HG03439 (cell line): ENCODE results near the gene CDC42BPA.
"Not testable (repeated sequence)": the region's sequence is repeated elsewhere in the genome, so short reads cannot be mapped to it uniquely, and the experiment has no call there.

ENCODE experiments used
- ATAC-seq: cut with Tn5 transposase; IDR thresholded peaks from one replicate; pipeline ENCODE4 v1.9.1; 2021; ENCODE audit warnings: mild to moderate bottlenecking, moderate library complexity; ENCODE audit not compliant: unreplicated experiment

The CDC42BPA gene, protein sequence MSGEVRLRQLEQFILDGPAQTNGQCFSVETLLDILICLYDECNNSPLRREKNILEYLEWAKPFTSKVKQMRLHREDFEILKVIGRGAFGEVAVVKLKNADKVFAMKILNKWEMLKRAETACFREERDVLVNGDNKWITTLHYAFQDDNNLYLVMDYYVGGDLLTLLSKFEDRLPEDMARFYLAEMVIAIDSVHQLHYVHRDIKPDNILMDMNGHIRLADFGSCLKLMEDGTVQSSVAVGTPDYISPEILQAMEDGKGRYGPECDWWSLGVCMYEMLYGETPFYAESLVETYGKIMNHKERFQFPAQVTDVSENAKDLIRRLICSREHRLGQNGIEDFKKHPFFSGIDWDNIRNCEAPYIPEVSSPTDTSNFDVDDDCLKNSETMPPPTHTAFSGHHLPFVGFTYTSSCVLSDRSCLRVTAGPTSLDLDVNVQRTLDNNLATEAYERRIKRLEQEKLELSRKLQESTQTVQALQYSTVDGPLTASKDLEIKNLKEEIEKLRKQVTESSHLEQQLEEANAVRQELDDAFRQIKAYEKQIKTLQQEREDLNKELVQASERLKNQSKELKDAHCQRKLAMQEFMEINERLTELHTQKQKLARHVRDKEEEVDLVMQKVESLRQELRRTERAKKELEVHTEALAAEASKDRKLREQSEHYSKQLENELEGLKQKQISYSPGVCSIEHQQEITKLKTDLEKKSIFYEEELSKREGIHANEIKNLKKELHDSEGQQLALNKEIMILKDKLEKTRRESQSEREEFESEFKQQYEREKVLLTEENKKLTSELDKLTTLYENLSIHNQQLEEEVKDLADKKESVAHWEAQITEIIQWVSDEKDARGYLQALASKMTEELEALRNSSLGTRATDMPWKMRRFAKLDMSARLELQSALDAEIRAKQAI (N-terminal part only)

DNA sequence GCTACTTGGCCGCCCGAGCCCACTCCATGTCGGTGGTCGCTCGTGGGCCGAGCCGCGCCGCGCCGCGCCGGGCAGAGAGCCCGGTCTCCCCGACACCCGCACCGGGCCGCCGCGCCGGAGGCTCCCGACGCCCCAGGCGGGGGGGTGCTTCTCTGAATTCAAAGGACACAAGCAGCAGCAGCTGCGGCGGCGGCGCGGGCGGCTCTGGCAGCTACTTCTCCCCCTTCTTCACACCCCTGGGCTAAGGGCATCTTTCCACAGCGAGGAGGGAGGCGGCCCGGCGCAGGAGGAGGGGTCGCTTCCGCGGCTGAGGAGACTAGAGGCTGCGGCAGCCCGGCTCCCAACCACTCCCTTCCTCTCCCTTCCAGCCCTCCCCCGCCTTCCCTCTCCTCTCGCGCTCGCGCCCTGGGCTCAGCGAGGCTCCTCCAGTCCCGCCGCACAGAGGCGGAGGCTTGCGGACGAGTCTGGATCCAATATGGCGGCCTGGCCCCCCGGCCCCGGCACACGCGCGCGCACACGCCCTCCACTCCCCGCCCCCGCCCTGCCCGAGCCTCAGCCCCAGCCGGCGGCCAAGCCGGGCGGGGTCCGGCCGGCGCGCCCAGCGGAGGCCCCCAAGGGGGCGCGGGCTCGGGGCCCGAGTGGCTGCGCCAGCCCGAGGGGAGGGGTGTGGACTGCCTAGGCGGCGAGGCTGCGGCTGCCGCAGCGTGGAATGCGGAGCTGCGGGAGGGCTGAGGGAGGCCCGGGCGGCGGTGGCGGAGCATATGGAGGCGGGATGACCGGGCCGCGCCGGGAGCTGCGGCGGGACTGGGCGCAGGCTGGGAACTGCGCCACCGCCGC, at the start of gene CDC42BPA:
CDC42BPA (minus strand) TSS at position 477 of the 837 bp plus-strand sequence. CDS start 1,310 bp downstream, outside the sequence.
- ATAC-seq: peak; percentile 49

DNA sequence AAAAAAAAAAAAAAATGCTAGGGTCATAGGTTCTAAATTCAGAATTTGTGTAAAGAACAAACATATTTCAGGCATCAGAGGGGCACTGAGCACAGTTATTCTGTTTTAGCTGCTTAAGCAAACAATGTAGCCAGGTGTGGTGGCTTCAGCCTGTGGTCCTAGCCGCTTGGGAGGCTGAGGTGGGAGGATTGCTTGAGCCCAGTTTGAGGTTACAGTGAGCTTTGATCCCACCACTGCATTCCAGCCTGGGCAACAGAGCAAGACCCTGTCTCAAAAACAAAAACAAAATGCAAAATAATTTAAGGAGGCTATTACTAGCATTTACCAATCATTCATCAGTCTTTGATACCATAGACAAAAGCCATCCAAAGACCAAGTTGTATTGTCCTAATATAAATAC, 49.7 kb upstream of the CDC42BPA start:
- no peak for ATAC-seq

DNA sequence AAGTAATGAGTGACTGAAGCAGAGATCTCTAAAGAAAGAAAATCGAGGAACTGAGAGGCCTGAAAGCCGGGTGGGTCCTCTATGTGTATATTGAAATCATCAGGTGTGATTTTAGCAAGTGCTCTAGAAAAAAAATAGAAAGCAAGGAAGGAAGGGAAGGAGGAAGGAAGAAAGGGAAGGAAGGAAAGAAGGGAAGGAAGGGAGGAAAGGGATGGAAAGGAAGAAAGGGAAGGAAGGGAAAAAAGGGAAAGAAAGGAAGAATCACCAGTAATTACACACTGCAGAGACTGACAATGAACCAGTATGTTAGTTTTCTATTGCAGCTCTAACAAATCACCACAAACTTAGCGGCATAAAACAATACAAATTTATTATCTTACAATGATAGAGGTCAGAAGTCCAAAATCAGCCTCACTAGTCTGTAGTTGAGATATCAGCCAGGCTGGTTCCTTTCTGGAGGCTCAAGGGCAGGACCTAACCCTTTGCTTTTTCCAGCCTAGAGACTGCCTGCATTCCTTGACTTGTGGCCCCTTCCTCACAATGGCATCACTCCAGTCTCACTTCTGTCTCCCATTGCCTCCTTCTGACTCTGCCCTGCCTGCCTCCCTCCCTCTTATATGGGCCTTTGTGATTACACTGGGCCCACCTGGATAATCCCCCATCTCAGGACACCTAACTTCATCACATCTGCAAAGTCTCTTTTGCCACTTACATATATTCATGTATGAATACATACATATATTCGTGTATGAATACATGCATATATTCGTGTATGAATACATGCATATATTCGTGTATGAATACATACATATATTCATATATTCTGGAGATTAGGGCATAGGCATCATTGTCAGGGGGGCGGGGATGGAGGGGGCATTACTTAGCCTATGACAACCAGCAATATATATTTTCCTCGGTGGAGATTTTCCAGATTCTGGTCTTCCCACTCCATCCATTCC, 47.5 kb upstream of the CDC42BPA start:
- ATAC-seq: no peak

DNA sequence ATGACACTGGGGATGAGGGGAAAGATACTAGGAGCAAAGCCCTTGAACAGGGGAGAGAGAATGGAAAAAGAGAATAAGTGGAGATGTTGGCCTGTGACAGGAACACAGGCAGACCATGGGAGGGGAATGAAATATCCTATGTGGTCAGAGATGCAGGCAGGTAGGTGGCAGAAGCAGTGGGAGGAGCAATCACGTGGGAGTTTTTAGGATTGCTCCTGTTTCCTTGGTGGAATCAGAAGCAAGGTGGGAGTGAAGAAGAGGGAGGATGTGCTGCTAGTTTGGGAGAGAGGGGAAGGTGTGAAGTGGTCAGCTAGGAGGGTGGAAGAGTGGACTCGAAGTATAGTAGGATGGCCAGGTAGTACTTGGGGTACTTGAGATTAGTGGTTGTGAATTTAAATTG, 46.4 kb upstream of the CDC42BPA start:
- ATAC-seq: no peak

DNA sequence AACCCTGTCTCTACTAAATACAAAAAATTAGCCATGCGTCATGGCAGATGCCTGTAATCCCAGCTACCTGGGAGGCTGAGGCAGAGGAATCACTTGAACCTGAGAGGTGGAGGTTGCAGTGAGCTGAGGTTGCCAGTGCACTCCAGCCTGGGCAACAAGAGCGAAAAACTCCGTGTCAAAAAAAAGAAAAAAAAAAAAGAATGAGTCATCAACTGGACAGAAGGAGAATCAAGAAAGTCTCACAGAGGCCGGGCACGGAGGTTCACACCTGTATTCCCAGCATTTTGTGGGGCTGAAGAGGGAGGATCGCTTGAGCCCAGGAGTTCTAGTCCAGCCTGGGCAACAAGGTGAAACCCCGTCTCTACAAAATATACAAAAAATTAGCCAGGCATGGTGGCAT, 45.5 kb upstream of the CDC42BPA start:
- no peak for ATAC-seq

DNA sequence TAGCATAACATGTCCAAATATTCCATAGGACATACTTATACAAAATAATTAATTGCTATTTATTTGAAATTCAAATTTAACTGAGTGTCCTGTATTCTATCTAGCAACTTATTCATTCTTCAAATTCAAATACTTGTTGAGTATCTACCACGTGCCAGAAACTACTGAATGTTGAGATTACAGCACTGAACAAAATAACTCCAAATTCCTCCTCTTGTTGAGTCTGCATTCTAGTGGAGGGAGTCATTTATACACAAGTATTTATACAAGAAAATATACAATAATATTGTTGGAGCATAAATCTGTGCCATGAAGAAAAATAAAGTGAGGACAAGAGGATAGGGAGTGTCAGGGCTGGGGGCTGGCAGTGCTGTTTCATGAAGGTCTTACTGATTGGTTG, 43.7 kb upstream of the CDC42BPA start:
- no peak for ATAC-seq

DNA sequence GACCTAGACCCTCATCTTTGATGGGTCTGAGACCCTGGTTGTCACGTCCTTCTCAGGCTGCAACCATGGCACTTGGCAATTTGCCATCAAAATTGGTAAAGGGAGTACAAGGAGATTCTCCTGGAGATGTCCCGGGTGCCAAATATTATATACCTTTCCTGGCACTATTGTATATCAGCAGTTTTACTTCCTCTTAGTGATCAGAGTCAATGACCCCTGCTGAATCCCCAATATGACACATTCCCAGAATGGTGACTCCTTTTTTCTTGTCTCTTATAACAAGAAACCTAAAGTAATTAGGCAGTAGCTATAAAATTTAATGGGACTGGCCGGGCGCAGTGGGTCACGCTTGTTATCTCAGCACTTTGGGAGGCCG, 39.6 kb upstream of the CDC42BPA start:
- no peak for ATAC-seq

DNA sequence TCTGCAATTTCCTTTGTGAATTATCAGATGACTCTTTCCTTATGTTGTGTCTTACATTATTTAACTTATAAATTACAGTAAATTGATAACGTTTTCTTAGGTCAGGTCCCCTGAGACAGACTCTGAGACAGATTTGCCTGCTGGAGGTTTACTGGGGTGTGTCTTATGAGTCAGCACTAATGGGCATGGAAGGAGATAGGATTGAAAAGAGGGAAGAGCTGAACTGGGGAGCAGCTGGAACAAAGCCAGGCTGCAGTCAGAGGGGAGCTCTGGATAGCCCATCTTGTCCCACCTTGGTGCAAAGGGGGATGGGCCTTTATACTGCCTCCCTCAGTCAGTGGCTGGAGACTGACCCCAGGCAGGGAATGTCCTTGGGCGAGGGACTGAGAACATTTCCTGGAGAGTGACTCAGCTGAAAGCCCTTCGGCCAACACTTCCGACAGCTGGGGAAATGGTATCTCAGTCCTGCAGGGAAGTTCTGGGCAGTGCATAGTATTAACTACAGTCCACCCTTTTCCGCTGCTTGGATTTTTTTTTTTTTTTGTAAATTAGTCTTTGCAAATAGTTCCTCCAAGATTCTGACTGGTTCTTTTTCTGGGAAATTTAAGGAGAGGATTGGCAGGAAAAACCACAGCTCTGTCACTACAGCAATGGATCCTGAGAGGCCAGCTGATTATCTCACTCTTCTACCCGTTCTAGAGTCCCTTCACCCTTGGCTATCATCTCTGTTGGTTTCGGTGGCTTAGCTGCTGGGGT, 39.1 kb upstream of the CDC42BPA start:
- no peak for ATAC-seq

DNA sequence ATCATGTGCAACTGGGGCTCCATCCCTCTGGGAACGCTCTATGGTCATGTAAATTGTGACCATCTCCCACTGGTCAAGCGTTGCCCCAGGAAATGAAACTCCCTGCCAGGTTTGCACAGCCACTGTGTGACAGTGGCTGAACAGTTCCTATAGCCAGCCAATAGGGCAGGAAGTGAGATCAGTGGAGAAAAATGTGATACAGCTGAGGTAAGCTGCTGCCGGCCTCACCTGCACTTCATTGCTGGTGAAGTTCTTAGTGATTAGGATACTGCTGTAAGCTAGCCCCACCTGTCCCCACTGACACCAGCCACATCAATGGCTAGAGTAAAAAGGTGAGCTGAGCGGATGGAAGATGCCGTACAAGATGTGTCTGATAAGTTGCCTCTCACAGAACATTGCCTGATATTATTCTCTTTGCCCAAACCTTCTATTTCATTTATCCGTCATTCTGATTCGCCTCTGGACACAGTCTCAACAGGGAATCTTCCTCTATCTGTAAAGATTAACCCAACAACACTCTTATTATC, 38.4 kb upstream of the CDC42BPA start:
- ATAC-seq: no peak

DNA sequence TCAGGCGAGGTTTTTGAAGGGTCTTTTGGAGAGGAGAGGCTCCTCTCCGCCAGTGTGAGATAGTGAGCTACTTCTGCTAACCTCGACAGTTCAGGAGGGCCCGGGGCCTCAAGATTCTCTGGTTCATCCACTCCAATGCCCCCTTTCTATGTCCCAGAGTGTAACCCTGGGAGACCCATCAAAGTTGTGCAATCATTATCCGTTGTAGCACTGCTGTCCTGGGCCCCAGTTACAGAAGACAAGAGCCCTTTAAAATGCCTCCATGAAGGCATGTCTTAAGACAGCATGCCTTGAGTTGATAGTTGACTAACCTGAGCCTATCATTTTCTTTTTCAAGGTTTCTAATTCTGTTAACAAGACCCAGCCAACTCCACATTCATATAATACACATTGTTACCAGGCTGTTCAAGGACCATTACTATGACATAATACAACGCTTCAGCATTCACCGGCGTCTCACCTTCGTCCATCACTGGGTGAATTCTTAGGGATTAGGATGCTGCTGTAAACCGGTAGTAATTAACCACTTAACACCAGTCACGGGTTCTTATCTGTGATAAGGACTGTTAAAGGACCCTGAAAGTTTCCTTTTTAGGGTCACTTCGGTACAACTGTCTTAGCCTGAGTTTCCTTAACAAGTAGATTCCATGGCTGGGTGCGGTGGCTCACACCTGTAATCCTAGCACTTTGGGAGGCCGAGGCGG, 37.4 kb upstream of the CDC42BPA start:
- no peak for ATAC-seq

DNA sequence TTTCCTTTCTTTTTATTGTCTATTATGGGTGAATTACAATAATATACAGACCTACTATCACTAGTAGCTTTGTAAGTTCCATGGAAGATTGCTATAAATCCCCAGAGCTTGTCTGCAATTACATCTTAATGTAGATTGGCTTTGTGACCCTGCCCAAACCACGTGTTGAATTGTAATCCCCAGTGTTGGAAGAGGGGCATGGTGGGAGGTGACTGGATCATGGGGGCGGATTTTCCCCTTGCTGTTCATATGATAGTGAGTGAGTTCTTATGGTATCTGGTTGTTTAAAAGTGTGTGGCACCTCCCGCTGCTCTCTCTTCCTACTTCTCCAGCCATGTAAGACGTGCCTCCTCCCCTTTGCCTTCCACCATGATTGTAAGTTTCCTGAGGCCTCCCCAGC, 34.9 kb upstream of the CDC42BPA start:
- ATAC-seq: no peak

DNA sequence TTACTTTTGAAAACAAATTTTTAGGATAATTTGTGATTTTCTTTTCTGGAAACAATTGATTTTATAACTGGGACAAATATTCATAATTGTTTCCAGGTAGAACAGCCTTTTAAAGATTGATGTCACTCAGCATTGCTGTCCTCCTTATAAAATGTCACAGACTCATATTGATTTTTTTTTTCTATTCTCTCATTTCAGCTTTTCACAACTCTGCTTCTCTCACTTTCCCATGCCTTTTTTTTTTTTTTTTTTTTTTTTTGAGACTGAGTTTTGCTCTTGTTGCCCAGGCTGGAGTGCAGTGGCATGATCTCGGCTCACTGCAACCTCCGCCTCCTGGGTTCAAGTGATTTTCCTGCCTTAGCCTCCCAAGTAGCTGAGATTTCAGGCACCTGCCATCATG, 33.9 kb upstream of the CDC42BPA start:
- ATAC-seq: not testable (repeated sequence)

DNA sequence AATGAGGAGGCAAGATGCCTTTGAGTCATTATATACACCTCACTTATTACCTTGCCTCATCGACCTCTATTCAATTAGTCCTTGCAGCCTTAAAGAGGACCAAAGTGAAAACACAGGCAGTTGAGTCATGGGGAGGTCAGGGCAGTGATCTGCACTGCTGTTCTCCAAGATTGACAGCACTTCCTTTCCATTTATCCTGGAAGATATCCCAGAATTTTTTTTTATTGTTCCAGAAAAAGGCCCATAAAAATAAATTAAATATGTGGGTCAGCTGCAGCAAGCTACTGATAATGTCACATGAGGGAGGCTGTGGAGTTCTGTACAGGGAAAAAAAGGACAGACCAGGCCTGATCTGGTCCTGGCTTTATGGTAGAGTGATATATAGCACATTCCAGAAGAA, 33.2 kb upstream of the CDC42BPA start:
- ATAC-seq: no peak

DNA sequence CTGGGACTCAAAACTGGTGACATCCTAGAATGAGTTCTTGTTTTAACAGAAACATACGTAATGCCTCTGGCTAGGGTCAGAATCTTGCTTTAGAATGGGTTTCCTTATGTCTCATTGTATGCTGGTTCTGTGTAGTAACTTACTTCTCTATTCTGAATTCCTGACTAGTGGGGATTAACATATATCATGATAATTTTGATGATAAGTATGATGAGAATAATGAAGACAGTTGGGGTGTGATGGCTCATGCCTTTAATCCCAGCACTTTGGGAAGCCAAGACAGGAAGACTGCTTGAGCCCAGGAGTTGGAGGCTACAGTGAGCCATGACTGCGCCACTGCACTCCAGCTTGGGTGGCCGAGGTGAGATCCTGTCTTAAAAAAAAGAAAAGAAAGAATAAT, 31.7 kb upstream of the CDC42BPA start:
- no peak for ATAC-seq

DNA sequence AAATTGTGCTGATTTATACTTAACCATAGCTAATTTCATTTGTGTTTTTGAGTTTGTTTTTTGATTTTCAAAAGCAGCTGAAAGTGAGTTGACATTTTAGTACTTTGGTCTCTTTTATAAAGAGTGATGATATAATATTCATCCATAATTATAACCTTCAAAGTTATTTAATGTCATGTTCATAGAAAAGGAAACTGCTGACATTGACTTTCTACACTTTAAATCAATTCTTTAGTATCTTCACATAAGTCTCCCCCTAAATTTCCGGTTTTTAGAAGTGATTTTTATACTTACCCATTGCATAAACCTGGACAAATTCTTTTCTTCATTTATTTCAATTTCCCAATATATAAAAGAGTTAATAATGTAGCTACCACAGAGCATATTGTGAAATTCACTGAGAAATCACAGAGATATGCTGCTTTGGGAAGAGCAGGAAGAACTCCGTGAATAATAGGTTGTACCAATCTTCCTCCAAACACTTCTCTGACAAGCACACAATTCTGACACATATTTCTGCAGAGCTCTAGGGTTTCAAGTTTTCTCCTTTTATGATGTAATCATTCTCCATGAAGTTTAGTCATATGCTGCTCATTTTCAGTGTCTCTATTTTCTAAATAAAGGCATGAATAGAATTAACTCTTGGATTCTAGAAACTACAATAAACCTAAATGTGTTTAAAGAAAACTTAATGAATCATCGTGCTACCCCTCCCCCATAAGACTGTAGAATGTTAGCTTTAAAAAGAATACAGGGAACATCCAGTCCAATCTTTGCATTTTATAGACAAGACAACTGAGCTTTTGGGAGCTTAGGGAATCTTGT, 25.6 kb upstream of the CDC42BPA start:
- no peak for ATAC-seq

DNA sequence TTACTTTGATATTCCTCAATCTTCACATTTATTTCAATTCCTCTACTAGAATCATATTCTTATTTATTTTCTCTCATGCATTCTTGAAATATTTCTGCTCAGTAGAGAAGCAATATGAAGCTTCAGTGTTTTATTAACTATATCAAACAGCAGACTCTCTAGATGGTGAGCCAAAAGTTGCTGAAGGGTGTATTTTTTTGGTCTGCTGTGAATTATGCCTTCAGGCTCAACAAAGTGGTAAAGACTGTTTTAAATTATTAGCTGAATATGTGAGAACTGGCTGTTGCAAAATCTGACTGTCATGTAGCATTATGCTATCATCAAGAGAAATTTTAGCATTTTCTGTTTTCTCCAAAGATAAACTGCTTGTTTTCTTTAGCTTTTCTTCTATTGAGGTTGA, 24.9 kb upstream of the CDC42BPA start:
- no peak for ATAC-seq

DNA sequence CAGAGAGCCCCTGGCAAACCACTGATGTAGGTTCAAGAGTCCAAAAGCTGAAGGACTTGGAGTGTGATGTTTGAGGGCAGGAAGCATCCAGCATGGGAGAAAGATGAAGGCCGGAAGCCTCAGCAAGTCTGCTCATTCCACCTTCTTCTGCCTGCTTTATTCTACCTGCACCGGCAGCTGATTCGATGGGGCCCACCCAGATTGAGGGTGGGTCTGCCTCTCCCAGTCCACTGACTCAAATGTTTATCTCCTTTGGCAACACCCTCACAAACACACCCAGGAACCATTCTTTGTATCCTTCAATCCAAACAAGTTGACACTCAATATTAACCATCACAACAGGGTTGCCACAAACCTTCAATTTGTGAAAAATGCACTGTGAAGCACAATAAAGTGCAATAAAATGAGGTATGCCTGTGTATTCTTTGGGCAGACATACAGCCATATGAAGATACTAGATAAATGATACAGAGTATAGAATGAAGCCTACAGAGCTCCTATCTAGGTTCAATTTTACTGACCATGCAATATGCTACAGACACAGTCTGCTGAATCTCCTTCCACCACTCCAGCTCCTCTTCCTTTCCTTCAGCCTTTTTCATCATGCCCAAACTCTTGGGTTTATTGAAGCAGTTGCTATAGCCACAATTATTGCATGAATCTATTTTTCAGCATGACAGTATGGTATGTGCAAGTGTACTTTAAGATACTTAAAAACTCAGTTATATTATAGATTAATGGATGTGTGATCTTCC, 24.0 kb upstream of the CDC42BPA start:
- ATAC-seq: no peak
